GM21390 (cell line): ENCODE data around the gene CRIP3.

Experiments used
- ATAC-seq: cut with Tn5 transposase; IDR thresholded peaks from one replicate; pipeline ENCODE4 v1.9.1; 2021; ENCODE audit not compliant: unreplicated experiment

The CRIP3 gene

GRCh38 chr6:43258180-43258579 is 50.4 kb downstream of the CRIP3 start:
- ATAC-seq, result no peak

- no peak for ATAC-seq
Measured at GRCh38 chr6:43257367-43258145, 51.1 kb downstream of the CRIP3 start.

- ATAC-seq, result no peak
Measured at GRCh38 chr6:43256670-43257366, 51.8 kb downstream of the CRIP3 start.
